ENCODE results near the gene ASPM. TPM values are rescaled to one million over a fixed set of nuclear protein-coding genes. Genes with fewer than 3 reads are reported as not detected.

The ASPM gene
- total and polyA plus RNA-seq, 2 of the 4 experiments (the other 2 are of a cell fraction) = 7.1 to 27.8 TPM

DNA sequence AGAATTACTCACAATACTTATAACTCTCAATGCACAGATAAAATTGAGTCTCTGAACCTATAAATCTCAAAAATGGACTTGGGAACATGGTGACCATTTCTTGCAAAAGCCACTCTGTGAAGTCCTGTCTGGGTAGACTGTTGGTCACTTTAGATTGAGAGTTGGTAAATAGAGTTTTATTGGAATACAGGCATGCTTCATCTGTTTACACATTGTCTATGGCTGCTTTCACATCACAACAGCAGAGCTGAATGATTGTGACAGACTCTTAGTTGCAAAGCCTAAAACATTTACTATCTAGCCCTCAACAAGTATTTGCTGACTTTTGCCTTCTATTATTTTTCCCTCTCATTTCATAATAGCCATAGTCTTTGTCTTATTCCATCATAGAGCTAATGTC, 24.1 kb upstream of the ASPM start:
- Histone ChIP-seq H2BK5ac (ENCODE audit: low read depth, low read length, poor library complexity, severe bottlenecking) (no peak overlapping the region), H4K5ac (ENCODE audit: low read depth, low read length) (no peak overlapping the region), H4K8ac (ENCODE audit: low read depth in 2 of 2, low read length in 2 of 2) (no peak overlapping the region), H3K4me3 (ENCODE audit: insufficient read depth, low read depth, low read length) (no peak overlapping the region), H2BK120ac (ENCODE audit: low read depth, low read length) (no peak overlapping the region), H3K9me1 (ENCODE audit: insufficient read depth, low read length) (no peaks in the 10 kb centered on the region), H2AK9ac (replicated peaks; ENCODE audit: low read depth, low read length, poor library complexity) (no peak overlapping the region), H2BK15ac (ENCODE audit: low read depth, low read length) (no peak overlapping the region), H2BK20ac (ENCODE audit: low read depth, low read length) (no peak overlapping the region), H3K4me1 (ENCODE audit: control insufficient read depth, insufficient read depth, low read length) (peaks cover 9% of the 10 kb centered on the region; the same call in 1 of the 2 replicates), H3K27me3 (ENCODE audit: control insufficient read depth, insufficient read depth, low read length) (no peaks in the 10 kb centered on the region), H3K14ac (replicated peaks; ENCODE audit: low read depth, low read length) (no peak overlapping the region), H3K9me3 (ENCODE audit: control insufficient read depth, insufficient read depth, low read length) (no peaks in the 10 kb centered on the region), H2AFZ (replicated peaks; ENCODE audit: low read length, poor library complexity) (no peak overlapping the region), H3K4ac (ENCODE audit: low read depth, low read length) (no peak overlapping the region), H3K23ac (ENCODE audit: low read depth, low read length) (no peak overlapping the region), H4K20me1 (ENCODE audit: insufficient read depth, low read length) (no peaks in the 10 kb centered on the region), H3K36me3 (ENCODE audit: control insufficient read depth, insufficient read depth, low read length) (peaks cover 7% of the 10 kb centered on the region; the same call in 1 of the 2 replicates), H3K18ac (ENCODE audit: low read depth, low read length) (no peak overlapping the region), H3K4me2 (ENCODE audit: low read depth, low read length) (no peak overlapping the region), H2AK5ac (ENCODE audit: low read depth, low read length) (no peak overlapping the region), H3K27ac (ENCODE audit: insufficient read depth, low read length) (no peak overlapping the region), H3K9ac (ENCODE audit: low read depth, low read length) (no peak overlapping the region), H3K56ac (ENCODE audit: extremely low read depth, insufficient read depth, low read length) (no peak overlapping the region), H3K79me1 (ENCODE audit: low read depth in 1 of 2, low read length in 2 of 2) (peaks cover 0 to 3% of the 10 kb centered on the region in 2 experiments; a peak in 1 of 4 replicates), H4K91ac (ENCODE audit: insufficient read depth, low read depth, low read length) (no peak overlapping the region)
- BruUV-seq (replicated peaks) = no TSS peak
- intact Hi-C loops (cut with micrococcal nuclease) = no loop called here
- TF ChIP-seq ELK1 (IDR thresholded peaks at IDR 0.05; ENCODE audit: borderline replicate concordance, low read depth, low read length) (no peak), SMC3 (IDR thresholded peaks at IDR 0.05; ENCODE audit: low read depth, low read length) (no peak), CTCF (conservative IDR thresholded peaks at IDR 0.05; ENCODE audit: low read depth, low read length) (no peak), CHD1 (IDR thresholded peaks at IDR 0.05; ENCODE audit: low read depth, low read length) (no peak), RAD21 (IDR thresholded peaks at IDR 0.05; ENCODE audit: low read length) (no peak), MAZ (IDR thresholded peaks at IDR 0.05; ENCODE audit: borderline replicate concordance, low read depth, low read length) (no peak)
- no peak for ATAC-seq (ENCODE audit: low read depth)
- in situ Hi-C loops (cut with MboI; ENCODE audit: low sequenced_read_pairs) = no loop called here
- DNase-seq = no peak
- dilution Hi-C loops (cut with HindIII; ENCODE audit: low sequenced_read_pairs, unreplicated experiment) = no loop called here
- ChIA-PET CTCF (no interaction called here), POLR2A (ENCODE audit: unreplicated experiment) (no interaction called here)

Data from IMR-90 (cell line).